B cell (primary cell): Measurements from ENCODE around the gene COTL1. TPM values are rescaled to one million over a fixed set of nuclear protein-coding genes. Genes with fewer than 3 reads are reported as not detected.

Experiments used
- ATAC-seq: fragments of 200-7000 bp; cut with Tn5 transposase; one replicate; pipeline ENCODE4 v1.10.0; 2021; ENCODE audit warnings: low read depth, mild to moderate bottlenecking, moderate number of reproducible peaks, moderate library complexity
- CTCF ChIA-PET: fragments of 350-600 bp; sonication (Branson Sonifier 250); formaldehyde crosslinking; loops from one replicate; lab custom pipeline; 2021; ENCODE audit warnings: antibody characterized with exemption, inconsistent platforms; lab: Charles Lee
- POLR2A ChIA-PET: fragments of 350-600 bp; sonication (Branson Sonifier 250); formaldehyde crosslinking; loops from one replicate; lab custom pipeline; 2021; ENCODE audit warnings: antibody characterized with exemption; lab: Charles Lee
- DNase-seq: peaks from one replicate; pipeline ENCODE4 v3.0.0; 2013
- H2AFZ ChIP-seq: 2 replicates; pipeline ENCODE4 v1.6.1; 2012; ENCODE audit warnings: mild to moderate bottlenecking, low read depth, low read length; ENCODE audit not compliant: insufficient read depth, poor library complexity, severe bottlenecking
- H3K27ac ChIP-seq, 2 donors: 1 replicate in 1 of 2; 2 replicates in 1 of 2; pipeline ENCODE4 v1.5.1; 2012 to 2013; ENCODE audit warnings: low read length in 2 of 2, mild to moderate bottlenecking in 2 of 2, moderate library complexity in 1 of 2
- H3K27me3 ChIP-seq, 4 experiments: fragments of 200-600 bp in 1 of 4; sonication (generic) in 1 of 4; replicated peaks in 1 of 4; 1 replicate in 2 of 4; 2 replicates in 2 of 4; pipeline versions ENCODE4 v1.6.1 to v1.7.0; 2013 to 2016; ENCODE audit warnings: low read length in 3 of 4, mild to moderate bottlenecking in 2 of 4, mixed read lengths in 1 of 4, moderate library complexity in 1 of 4; ENCODE audit not compliant: insufficient read depth in 4 of 4, control insufficient read depth in 3 of 4; ENCODE audit errors: control extremely low read depth in 1 of 4
- H3K36me3 ChIP-seq, 2 experiments: replicated peaks in 1 of 2; 1 replicate in 1 of 2; 2 replicates in 1 of 2; pipeline versions ENCODE4 v1.6.1 to v1.7.1; 2013; ENCODE audit warnings: low read length in 1 of 2; ENCODE audit not compliant: insufficient read depth in 2 of 2, control insufficient read depth in 1 of 2; ENCODE audit errors: control extremely low read depth in 1 of 2, extremely low read depth in 1 of 2
- H3K4me1 ChIP-seq, 2 donors: fragments of 200-600 bp in 1 of 2; sonication (generic) in 1 of 2; 1 replicate in 1 of 2; 2 replicates in 1 of 2; pipeline versions ENCODE4 v1.5.1 to v1.6.1; 2013 to 2017; ENCODE audit warnings: low read length in 2 of 2; ENCODE audit not compliant: control insufficient read depth in 2 of 2, insufficient read depth in 2 of 2
- H3K4me2 ChIP-seq: replicated peaks from 2 replicates; pipeline ENCODE3; 2012; ENCODE audit warnings: mild to moderate bottlenecking, low read depth, low read length; ENCODE audit not compliant: poor library complexity, severe bottlenecking
- H3K4me3 ChIP-seq, 5 experiments: fragments of 200-600 bp in 1 of 5; sonication (generic) in 1 of 5; 1 replicate in 3 of 5; 2 replicates in 2 of 5; pipeline versions ENCODE4 v1.5.1 to v1.7.0; 2011 to 2016; ENCODE audit warnings: low read length in 4 of 5, mild to moderate bottlenecking in 4 of 5, low read depth in 2 of 5, control low read depth in 1 of 5, moderate library complexity in 1 of 5; ENCODE audit not compliant: insufficient read depth in 1 of 5; ENCODE audit errors: control extremely low read depth in 1 of 5, extremely low read depth in 1 of 5
- H3K79me2 ChIP-seq: fragments of 200-600 bp; sonication (generic); one replicate; pipeline ENCODE4 v1.6.0; 2016; ENCODE audit warnings: low read length; ENCODE audit not compliant: control insufficient read depth, insufficient read depth
- H3K9ac ChIP-seq: fragments of 200-600 bp; sonication (generic); 2 replicates; pipeline ENCODE4 v1.6.1; 2017; ENCODE audit warnings: mild to moderate bottlenecking, low read length, moderate library complexity
- H3K9me3 ChIP-seq, 3 donors: one replicate each; pipeline versions ENCODE4 v1.6.1 to v1.7.1; 2013; ENCODE audit warnings: low read length in 2 of 3; ENCODE audit not compliant: control insufficient read depth in 2 of 3, insufficient read depth in 1 of 3; ENCODE audit errors: control extremely low read depth in 1 of 3
- H4K20me1 ChIP-seq: 2 replicates; pipeline ENCODE4 v1.6.0; 2012; ENCODE audit warnings: mild to moderate bottlenecking, low read length; ENCODE audit not compliant: insufficient read depth, control insufficient read depth, poor library complexity, severe bottlenecking
- H3K27ac Mint-ChIP-seq: one replicate; pipeline ENCODE4 v1.8.0; 2021; ENCODE audit warnings: mixed read lengths
- H3K27me3 Mint-ChIP-seq: one replicate; pipeline ENCODE4 v1.8.0; 2021; ENCODE audit warnings: mixed read lengths
- H3K4me1 Mint-ChIP-seq: one replicate; pipeline ENCODE4 v1.8.0; 2021; ENCODE audit warnings: mixed read lengths
- H3K4me3 Mint-ChIP-seq: one replicate; pipeline ENCODE4 v1.8.0; 2021; ENCODE audit warnings: mixed read lengths
- H3K9me3 Mint-ChIP-seq: one replicate; pipeline ENCODE4 v1.8.0; 2022; ENCODE audit warnings: mixed read lengths; ENCODE audit not compliant: insufficient read depth
- CTCF ChIP-seq: fragments of 200-600 bp; IDR thresholded peaks from one replicate; pipeline ENCODE4 v1.8.0; 2022; ENCODE audit warnings: antibody characterized with exemption, mild to moderate bottlenecking
- EZH2 ChIP-seq: IDR thresholded peaks from 2 replicates; pipeline ENCODE4 v1.6.1; 2012; ENCODE audit warnings: borderline replicate concordance, low read depth, mild to moderate bottlenecking, moderate library complexity, low read length; ENCODE audit not compliant: insufficient read depth, poor library complexity, severe bottlenecking
- WGBS: methylation state at CpG from one replicate; pipeline ENCODE4 v1.1.5; 2013; ENCODE audit warnings: missing lambda C conversion rate; ENCODE audit not compliant: insufficient coverage; 5-methylcytosine and 5-hydroxymethylcytosine counted together
- intact Hi-C: fragments of 100-400 bp; cut with micrococcal nuclease; formaldehyde crosslinking; loops from one replicate; pipeline ENCODE4 v1.10.0; 2022
- polyA plus RNA-seq: library from polyadenylated mRNA; depleted of rRNA; stranded (reverse); fragments of >200 nt; gene quantifications from 2 replicates; pipeline ENCODE4 v1.2.3, GENCODE V29; 2012
- total RNA-seq, 2 donors: library from RNA; stranded (reverse); fragments of 120-200 nt in 1 of 2; gene quantifications; 1 replicate in 1 of 2; 2 replicates in 1 of 2; pipeline versions ENCODE4 v1.2.3 to v1.2.4, GENCODE V29; 2013 to 2022

Gene COTL1
- total and polyA plus RNA-seq, 2 donors (not counting 1 experiment from before 2014, with no cell fraction given): 158 to 264 TPM

GRCh38 chr16:84654238-84654637, 36.4 kb upstream of the COTL1 start:
- H3K4me1 Mint-ChIP-seq: peaks cover 50% of the 10 kb centered on the region
- no peak overlapping the region for H2AFZ ChIP-seq
- POLR2A ChIA-PET: interaction anchor here (1.2 kb wide), 1 partner anchor 10 kb away, joined by 3 read pairs; no protein-coding TSS in a partner anchor
- no peak overlapping the region for H3K4me3 ChIP-seq
- H3K36me3 ChIP-seq: peaks cover 11 to 61% of the 10 kb centered on the region in 2 experiments
- peaks cover 61% of the 10 kb centered on the region for H4K20me1 ChIP-seq
- H3K27me3 ChIP-seq: no peaks in the 10 kb centered on the region
- CTCF ChIA-PET: interaction anchor here (0.7 to 2.2 kb wide), 6 partner anchors 18 to 476 kb away, joined by 3 to 8 read pairs (median 4); no protein-coding TSS in a partner anchor
- intact Hi-C loops: no loop called here
- ATAC-seq: no peak
- peaks cover 0 to 5% (median 0%) of the 10 kb centered on the region in 3 donors for H3K9me3 ChIP-seq
- no peak overlapping the region for H3K27ac ChIP-seq
- 93% methylated on average over 2 of the region's 3 CpGs for WGBS
- H3K4me1 ChIP-seq: peaks cover 29 to 38% of the 10 kb centered on the region in 2 donors
- H3K79me2 ChIP-seq: peaks cover 74% of the 10 kb centered on the region
- no peak for TF ChIP-seq CTCF
- TF ChIP-seq EZH2: no peak
- no peak for DNase-seq
- H3K27ac Mint-ChIP-seq: no peak overlapping the region
- H3K27me3 Mint-ChIP-seq: no peaks in the 10 kb centered on the region
- H3K4me3 Mint-ChIP-seq: no peak overlapping the region
- no peaks in the 10 kb centered on the region for H3K9me3 Mint-ChIP-seq
- no peak overlapping the region for H3K4me2 ChIP-seq
- no peak overlapping the region for H3K9ac ChIP-seq

- Mint-ChIP-seq H3K9me3 (no peaks in the 10 kb centered on the region), H3K27me3 (no peaks in the 10 kb centered on the region), H3K27ac (no peak overlapping the region), H3K4me3 (no peak overlapping the region), H3K4me1 (peaks cover 50% of the 10 kb centered on the region)
- ATAC-seq: no peak
- no peak overlapping the region for H3K4me2 ChIP-seq
- whole genome bisulfite sequencing: 82% methylated on average over 5 of the region's 7 CpGs
- H4K20me1 ChIP-seq: peaks cover 54% of the 10 kb centered on the region
- TF ChIP-seq CTCF (no peak), EZH2 (no peak)
- no peak overlapping the region for H3K27ac ChIP-seq
- peaks cover 9 to 46% of the 10 kb centered on the region in 2 experiments for H3K36me3 ChIP-seq
- ChIA-PET CTCF (interaction anchor here (0.6 to 1.3 kb wide), 3 partner anchors 21 to 141 kb away, joined by 3 to 7 read pairs (median 3); no protein-coding TSS in a partner anchor), POLR2A (no interaction called here)
- H3K9ac ChIP-seq: no peak overlapping the region
- no peak overlapping the region for H3K4me3 ChIP-seq
- intact Hi-C loops: no loop called here
- DNase-seq: no peak
- peaks cover 35 to 45% of the 10 kb centered on the region in 2 donors for H3K4me1 ChIP-seq
- peaks cover 79% of the 10 kb centered on the region for H3K79me2 ChIP-seq
- no peak overlapping the region for H2AFZ ChIP-seq
- H3K9me3 ChIP-seq: peaks cover 0 to 5% (median 0%) of the 10 kb centered on the region in 3 donors
- no peaks in the 10 kb centered on the region for H3K27me3 ChIP-seq
These were observed 34.7 kb upstream of the COTL1 start for GRCh38 chr16:84652566-84652965.
